Urinary bladder (tissue), 4 donors: ENCODE results near the gene MRPS31. TPM values are rescaled to one million over a fixed set of nuclear protein-coding genes. Genes with fewer than 3 reads are reported as not detected.

ENCODE experiments used
- DNase-seq: peaks from one replicate; pipeline ENCODE4 v3.0.0-alpha.2; 2015; ENCODE audit errors: extremely low spot score
- H3K27ac ChIP-seq: one replicate; pipeline ENCODE4 v1.5.1; 2013; ENCODE audit warnings: low read depth, mild to moderate bottlenecking, moderate library complexity
- H3K36me3 ChIP-seq: one replicate; pipeline ENCODE4 v1.6.1; 2013; ENCODE audit warnings: mild to moderate bottlenecking, moderate library complexity; ENCODE audit not compliant: insufficient read depth
- H3K4me1 ChIP-seq: one replicate; pipeline ENCODE4 v1.6.1; 2013; ENCODE audit warnings: mild to moderate bottlenecking, moderate library complexity; ENCODE audit not compliant: insufficient read depth
- H3K4me3 ChIP-seq: one replicate; pipeline ENCODE4 v1.5.1; 2013; ENCODE audit warnings: low read depth, low read length
- WGBS: extraction: QIAGEN DNeasy Blood & Tissue Kit; methylation state at CpG from one replicate; pipeline ENCODE4 v1.1.7; 2013; 5-methylcytosine and 5-hydroxymethylcytosine counted together
- polyA plus RNA-seq: library from polyadenylated mRNA; stranded (reverse); fragments of 200-250 nt; gene quantifications from one replicate; pipeline ENCODE4 v1.2.3, GENCODE V29; 2013
- total RNA-seq: library from RNA; depleted of rRNA; stranded (reverse); fragments of >200 nt; gene quantifications from one replicate; pipeline ENCODE4 v1.2.3, GENCODE V29; 2014
- donor health status: healthy with polysubstance abuse.
- donor health status: healthy.

The MRPS31 gene
- total RNA-seq = 42.9 TPM
- polyA plus RNA-seq = 22.8 TPM

DNA sequence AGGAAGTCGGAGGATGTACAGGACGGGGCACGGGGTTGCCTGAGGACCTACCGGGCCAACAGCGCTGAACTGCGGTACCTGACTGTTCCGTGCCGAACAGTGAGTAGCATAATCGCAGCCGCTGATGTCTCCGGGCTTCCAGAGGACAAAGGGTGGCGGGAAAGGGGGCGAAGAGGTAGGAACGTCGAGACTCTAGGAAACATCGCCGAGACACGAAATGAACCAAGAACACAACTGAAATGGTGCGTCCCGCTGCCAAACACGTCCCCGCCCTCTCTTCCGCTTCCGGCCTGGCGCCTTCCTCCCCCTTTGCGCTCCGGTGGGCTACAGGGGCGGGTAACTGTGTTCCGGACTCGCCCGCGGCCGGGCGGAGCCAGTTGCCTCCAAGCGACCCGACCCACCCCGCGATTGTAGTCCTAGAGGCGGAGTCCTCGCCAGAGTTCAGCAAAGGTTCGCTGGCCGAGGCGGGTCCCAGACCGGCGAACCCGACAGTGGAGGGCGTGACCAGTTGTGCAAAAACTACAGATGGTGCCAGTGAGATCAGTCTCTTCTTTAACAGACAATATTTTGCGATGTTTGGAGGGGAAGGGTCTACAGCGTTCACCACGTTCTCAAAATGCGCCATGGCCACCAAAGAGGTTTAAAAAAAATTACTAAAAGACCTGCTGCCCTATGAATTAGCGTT, at the start of gene MRPS31:
TSS of gene MRPS31 (minus strand) at position 257 of the 685 bp plus-strand sequence. CDS start at position 203, 54 bp downstream.
- Histone ChIP-seq H3K27ac (peak within 1 kb of the TSS; percentile 88), H3K4me1 (peaks cover 2% of the 10 kb centered on the region), H3K36me3 (no peaks in the 10 kb centered on the region), H3K4me3 (peak within 1 kb of the TSS; percentile 75)
- WGBS = under 1% methylated on average over 52 of the region's 52 CpGs
- DNase-seq = peak; percentile 81

DNA sequence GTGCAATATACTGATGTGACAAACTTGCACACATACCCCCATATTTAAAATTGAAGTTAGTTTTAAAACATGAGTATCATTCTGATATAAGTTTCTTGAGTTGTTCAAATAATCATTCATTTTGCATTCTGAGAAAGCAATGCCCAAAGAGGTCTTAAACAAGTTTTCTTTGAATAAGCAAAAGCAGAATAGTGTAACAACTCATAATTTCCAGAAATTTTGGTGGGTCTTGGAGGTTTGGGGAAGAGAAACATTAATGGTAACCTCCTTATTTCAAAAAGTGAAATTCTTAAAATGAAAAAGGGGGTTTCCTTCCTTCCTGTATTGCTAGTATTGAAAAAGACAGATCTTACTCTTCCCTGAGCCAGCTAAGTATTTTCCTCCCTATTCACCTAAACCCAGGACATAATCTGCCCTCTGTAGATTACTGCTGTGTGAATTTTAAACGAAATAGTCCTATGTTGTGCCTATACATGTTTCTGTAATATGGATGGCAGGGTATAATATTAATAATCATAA, 48.9 kb upstream of the MRPS31 start:
- DNase-seq = no peak
- 74% methylated on average over 1 of the region's 1 CpG for WGBS
- Histone ChIP-seq H3K27ac (no peak overlapping the region), H3K4me1 (no peaks in the 10 kb centered on the region), H3K4me3 (no peak overlapping the region), H3K36me3 (peaks cover 1% of the 10 kb centered on the region)

GRCh38 chr13:40818926-40819325, 47.9 kb upstream of the MRPS31 start:
- no peak overlapping the region for H3K27ac ChIP-seq
- no peak overlapping the region for H3K4me3 ChIP-seq
- no peaks in the 10 kb centered on the region for H3K4me1 ChIP-seq
- H3K36me3 ChIP-seq = peaks cover 1% of the 10 kb centered on the region
- WGBS = 90% methylated on average over 5 of the region's 5 CpGs
- DNase-seq = no peak

- Histone ChIP-seq H3K4me3 (no peak overlapping the region), H3K36me3 (peaks cover 1% of the 10 kb centered on the region), H3K4me1 (no peaks in the 10 kb centered on the region), H3K27ac (no peak overlapping the region)
- no peak for DNase-seq
- WGBS = 99% methylated on average over 2 of the region's 2 CpGs
Observed at GRCh38 chr13:40814803-40815202, 43.8 kb upstream of the MRPS31 start.

DNA sequence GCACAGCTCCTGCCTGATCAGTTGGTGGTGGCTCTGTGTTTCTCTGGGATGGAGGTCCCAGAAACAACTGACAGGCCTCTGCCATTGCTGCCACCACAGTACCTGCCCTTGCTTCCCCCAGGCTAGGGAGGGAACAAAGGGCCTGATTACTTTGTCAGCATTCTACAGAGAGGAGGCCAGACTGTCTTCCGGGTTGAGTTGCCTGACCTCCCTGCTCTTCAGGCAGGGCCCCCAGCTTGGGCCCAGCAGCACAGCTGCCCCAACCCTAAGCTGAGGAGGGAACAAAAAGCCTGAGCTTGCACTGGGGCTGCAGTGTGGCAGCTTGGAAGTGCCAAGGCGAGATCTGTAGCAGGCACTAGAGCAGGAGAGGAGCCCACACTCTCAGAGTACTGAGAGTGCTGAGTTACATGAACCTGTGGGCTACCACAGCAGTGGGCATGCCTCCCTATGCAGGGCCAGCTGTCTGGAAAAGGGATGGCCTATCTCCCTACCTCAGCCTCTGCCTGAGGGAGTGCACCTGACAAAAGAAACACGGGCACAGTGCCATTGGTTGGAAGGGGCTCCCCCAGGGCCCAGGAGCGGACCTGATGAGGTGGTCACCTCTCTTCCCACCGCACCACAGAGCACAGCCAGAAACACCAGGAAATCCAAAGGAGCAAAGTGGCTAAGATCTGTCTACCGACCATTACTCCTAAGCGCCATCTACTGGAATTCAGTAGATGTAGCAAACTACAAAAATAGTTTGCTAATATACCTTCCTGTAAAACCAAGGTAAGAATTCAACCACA, 42.9 kb upstream of the MRPS31 start:
- no peaks in the 10 kb centered on the region for H3K4me1 ChIP-seq
- H3K27ac ChIP-seq = no peak overlapping the region
- WGBS = 85% methylated on average over 7 of the region's 7 CpGs
- no peak for DNase-seq
- peaks cover 1% of the 10 kb centered on the region for H3K36me3 ChIP-seq
- H3K4me3 ChIP-seq = no peak overlapping the region

DNA sequence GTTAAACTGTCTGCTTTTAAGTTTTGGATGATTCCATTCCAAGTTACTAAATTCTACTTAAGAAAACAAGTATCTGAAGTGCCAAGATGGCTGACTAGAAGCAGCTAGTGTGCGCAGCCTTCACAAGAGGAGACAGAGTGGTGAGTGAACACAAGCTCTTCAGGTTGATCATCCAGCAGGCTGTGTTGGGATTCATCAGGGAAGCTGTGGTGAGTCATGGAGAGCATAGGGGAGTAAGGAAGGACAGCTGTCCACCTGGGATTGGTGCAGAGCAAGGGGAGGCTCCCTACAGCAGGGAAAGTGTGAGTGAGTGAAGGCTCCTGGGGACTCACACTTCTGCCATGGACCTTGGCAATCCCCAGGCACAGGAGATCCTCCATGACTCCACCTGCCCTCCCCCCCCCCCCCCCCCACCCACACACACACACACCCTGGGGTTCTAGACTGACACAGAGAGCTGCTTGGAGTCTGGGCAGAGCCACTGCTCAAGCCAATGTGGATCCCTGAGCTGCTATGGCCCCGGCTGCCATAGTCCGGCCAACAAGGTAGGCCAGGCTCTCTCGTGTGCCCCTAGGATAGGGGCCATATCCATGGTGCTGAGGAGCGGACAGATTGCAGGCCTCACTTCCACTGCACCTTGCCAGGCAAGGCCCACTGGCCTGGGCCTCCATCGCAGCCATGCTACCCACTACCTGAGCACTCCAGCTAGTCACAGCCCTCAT, 41.9 kb upstream of the MRPS31 start:
- peaks cover 1% of the 10 kb centered on the region for H3K36me3 ChIP-seq
- no peak overlapping the region for H3K27ac ChIP-seq
- WGBS = 97% methylated on average over 6 of the region's 6 CpGs
- no peak overlapping the region for H3K4me3 ChIP-seq
- DNase-seq = no peak
- H3K4me1 ChIP-seq = no peaks in the 10 kb centered on the region

DNA sequence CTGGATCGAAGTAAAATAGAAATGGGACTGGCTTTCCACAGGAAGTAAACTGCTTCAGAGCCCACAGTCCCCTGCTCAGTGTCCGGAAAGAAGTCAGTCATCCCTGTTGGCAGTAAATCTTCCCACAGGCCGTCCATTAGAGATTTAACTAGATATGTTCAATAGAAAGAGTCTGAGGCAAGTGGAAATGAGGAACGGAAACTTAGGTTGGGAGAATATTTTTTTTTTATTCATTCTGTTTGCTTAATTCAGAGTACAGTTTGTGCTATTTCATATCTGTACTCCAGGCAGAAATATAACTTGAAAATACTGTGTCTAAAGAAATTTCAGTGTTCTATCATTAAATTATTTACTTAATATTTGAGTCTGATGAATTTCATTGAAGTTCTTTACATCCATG, 41.1 kb upstream of the MRPS31 start:
- Histone ChIP-seq H3K4me1 (no peaks in the 10 kb centered on the region), H3K36me3 (peaks cover 1% of the 10 kb centered on the region), H3K27ac (no peak overlapping the region), H3K4me3 (no peak overlapping the region)
- 83% methylated on average over 4 of the region's 4 CpGs for WGBS
- DNase-seq = no peak

DNA sequence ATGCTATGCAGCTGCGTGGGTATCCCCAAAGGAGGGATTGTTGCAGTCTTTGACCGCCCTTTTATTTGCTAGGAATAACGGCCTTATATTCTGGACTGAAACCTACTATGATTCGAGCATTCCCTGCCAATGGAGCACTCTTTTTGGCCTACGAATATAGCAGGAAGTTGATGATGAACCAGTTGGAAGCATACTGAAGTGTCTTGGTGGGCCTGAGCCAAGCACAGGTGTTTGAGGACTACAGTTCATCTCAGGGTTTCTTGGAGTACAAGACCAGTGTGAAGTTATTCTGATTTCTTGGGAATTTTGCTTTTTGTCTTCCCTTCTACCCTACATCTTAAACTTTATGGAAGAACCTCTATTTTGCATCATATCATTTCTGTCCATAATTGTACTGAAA, 38.5 kb upstream of the MRPS31 start:
- WGBS = 94% methylated on average over 5 of the region's 5 CpGs
- no peak overlapping the region for H3K4me3 ChIP-seq
- H3K36me3 ChIP-seq = no peaks in the 10 kb centered on the region
- H3K27ac ChIP-seq = no peak overlapping the region
- H3K4me1 ChIP-seq = no peaks in the 10 kb centered on the region
- no peak for DNase-seq

GRCh38 chr13:40806241-40806640, 35.3 kb upstream of the MRPS31 start:
- no peak for DNase-seq
- 88% methylated on average over 1 of the region's 1 CpG for WGBS
- Histone ChIP-seq H3K27ac (no peak overlapping the region), H3K4me1 (no peaks in the 10 kb centered on the region), H3K4me3 (no peak overlapping the region), H3K36me3 (no peaks in the 10 kb centered on the region)

- WGBS = 96% methylated on average over 5 of the region's 5 CpGs
- DNase-seq = no peak
- H3K27ac ChIP-seq = no peak overlapping the region
- H3K4me1 ChIP-seq = no peaks in the 10 kb centered on the region
- H3K36me3 ChIP-seq = no peaks in the 10 kb centered on the region
- no peak overlapping the region for H3K4me3 ChIP-seq
Observed at GRCh38 chr13:40803316-40803715, 32.3 kb upstream of the MRPS31 start.

DNA sequence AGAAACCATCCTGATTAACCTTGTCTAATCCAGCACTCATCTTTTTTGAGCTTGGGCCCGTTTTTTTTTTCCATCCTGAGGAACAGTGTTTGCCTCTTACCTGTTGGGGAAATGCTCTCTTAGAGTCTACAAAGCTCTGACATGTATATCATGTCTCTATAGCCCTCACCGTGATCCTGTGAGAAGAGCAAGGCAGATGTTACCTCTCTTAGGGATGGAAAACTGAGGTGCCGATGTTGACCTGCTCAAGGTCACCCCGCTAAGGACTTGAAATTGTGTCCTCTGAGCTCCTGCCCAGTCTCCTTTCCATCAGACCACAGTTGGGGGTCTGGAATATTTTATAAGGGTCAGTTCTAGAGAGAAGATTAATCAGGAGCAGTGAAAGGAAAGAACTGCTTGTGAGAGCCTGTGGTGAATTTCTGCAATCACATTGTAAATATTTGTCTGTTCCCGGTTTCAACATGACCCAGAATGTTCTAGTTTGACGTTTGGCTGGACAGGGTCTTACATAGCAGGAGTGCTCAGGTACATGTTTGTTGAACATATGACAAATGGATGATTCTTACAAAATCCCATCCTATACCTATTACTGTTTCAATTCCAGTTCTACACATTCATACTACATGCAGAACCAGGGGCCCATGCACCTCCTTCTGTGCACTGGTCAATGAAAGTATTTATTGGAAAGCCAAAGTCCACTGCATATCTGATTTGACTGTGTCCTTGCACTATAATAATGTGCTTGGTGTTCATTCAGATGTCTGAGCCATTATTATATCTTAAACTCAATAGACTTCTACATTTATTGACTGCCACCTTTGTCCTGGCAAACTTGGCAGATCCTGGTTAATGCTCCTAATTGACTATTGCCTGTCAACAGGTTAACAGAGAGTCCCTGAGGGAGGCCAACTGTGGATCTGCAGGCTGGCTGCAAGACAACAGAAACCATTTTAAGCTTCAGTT, 30.5 kb upstream of the MRPS31 start:
- no peaks in the 10 kb centered on the region for H3K36me3 ChIP-seq
- 81% methylated on average over 6 of the region's 6 CpGs for WGBS
- no peak for DNase-seq
- H3K27ac ChIP-seq = no peak overlapping the region
- no peak overlapping the region for H3K4me3 ChIP-seq
- no peaks in the 10 kb centered on the region for H3K4me1 ChIP-seq

- no peak for DNase-seq
- Histone ChIP-seq H3K4me3 (no peak overlapping the region), H3K36me3 (no peaks in the 10 kb centered on the region), H3K27ac (no peak overlapping the region), H3K4me1 (no peaks in the 10 kb centered on the region)
- 84% methylated on average over 5 of the region's 5 CpGs for WGBS
Observed at GRCh38 chr13:40800559-40800958, 29.6 kb upstream of the MRPS31 start.

DNA sequence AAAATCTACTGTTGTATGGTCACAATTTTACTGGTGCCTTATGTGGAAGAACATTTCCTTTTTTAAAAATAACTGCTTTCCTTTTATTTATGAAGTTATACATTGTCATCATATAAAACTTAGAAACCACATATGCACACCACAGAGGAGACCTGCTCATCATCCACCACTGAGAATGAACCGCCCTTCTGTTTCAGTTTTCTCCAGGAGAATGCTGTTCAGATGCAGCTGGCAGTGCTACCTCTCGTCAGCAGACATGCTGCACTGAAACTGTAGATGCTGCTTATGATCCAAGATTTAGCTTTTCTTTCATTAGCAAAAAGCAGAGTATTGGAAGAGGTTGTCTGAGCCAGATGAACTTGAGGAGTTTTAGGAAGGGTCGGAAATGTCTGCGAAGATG, 28.5 kb upstream of the MRPS31 start:
- H3K4me1 ChIP-seq = no peaks in the 10 kb centered on the region
- no peaks in the 10 kb centered on the region for H3K36me3 ChIP-seq
- H3K27ac ChIP-seq = no peak overlapping the region
- WGBS = 95% methylated on average over 4 of the region's 4 CpGs
- H3K4me3 ChIP-seq = no peak overlapping the region
- DNase-seq = no peak
